ENCODE measurements around the gene CAMK2D.

- TF ChIP-seq CTCF (IDR thresholded peaks at IDR 0.05; ENCODE audit: poor library complexity), result no peak
- TF ChIP-seq EZH2 (IDR thresholded peaks at IDR 0.05; ENCODE audit: borderline replicate concordance), result no peak
- TF ChIP-seq EZH2phosphoT487 (IDR thresholded peaks at IDR 0.05; ENCODE audit: low read depth, severe bottlenecking, unreplicated experiment), result no peak
Observed at GRCh38 chr4:113537628-113538027, 223.9 kb downstream of the CAMK2D start.

All from hepatocyte (in vitro differentiated cells).